ENCODE data around the gene AADACL3. TPM values are rescaled to one million over a fixed set of nuclear protein-coding genes. Genes with fewer than 3 reads are reported as not detected.
"Not testable (repeated sequence)": the region's sequence is repeated elsewhere in the genome, so short reads cannot be mapped to it uniquely, and the experiment has no call there.

AADACL3 gene
- total and polyA plus RNA-seq, 2 of the 8 experiments (the other 6 are each of a cell fraction or from before 2014, with no cell fraction given), result 0.33 to 2.3 TPM

DNA sequence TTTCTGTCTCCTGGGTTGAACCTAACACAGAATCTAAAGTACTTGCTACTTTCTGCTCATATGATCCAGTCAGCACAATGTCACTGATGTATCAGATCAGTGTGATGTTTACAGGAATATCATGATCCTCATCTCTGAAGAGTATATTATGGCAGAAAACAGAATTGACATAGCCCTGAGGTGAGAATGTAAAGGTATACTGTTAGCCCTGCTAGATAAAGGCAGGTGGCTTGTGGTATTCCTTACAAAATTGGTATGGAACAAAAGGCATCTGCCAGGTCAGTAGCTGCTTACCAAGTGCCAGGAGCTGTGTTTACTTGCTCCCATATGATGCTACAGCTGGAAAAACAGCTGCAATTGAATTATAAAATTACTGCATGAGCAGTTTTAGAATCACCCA is 41.6 kb upstream of the AADACL3 start (continued):
- TF ChIP-seq SIN3A (conservative IDR thresholded peaks at IDR 0.05 in 1 of 2, IDR thresholded peaks at IDR 0.05 in 1 of 2; ENCODE audit: low read depth in 1 of 2, low read length in 2 of 2) (no peak), EGR1 (IDR thresholded peaks at IDR 0.05; ENCODE audit: borderline replicate concordance, low read depth, low read length) (no peak)

- H4K8ac ChIP-seq (ENCODE audit: extremely low read depth, insufficient read depth, low read length); H3K23me2 ChIP-seq (ENCODE audit: low read depth, low read length); H2AFZ ChIP-seq (ENCODE audit: low read length); H4K91ac ChIP-seq (replicated peaks; ENCODE audit: insufficient read length, low read length); DNase-seq (ENCODE audit: low read depth in 1 of 2, low spot score in 2 of 2); H3K56ac ChIP-seq (replicated peaks; ENCODE audit: insufficient read length, low read depth, low read length); H3K23ac ChIP-seq (ENCODE audit: insufficient read length); H3K36me3 ChIP-seq (ENCODE audit: control insufficient read depth in 2 of 4, insufficient read depth in 4 of 4, low read length in 3 of 4); H3K4me2 ChIP-seq (ENCODE audit: insufficient read depth in 1 of 2, low read depth in 2 of 2, low read length in 2 of 2); FAIRE-seq; H3K79me1 ChIP-seq (ENCODE audit: low read depth, low read length); H2BK15ac ChIP-seq (ENCODE audit: low read length); H3K27me3 ChIP-seq (replicated peaks in 1 of 4; ENCODE audit: control insufficient read depth in 3 of 4, extremely low read depth in 1 of 4, insufficient read depth in 3 of 4, low read length in 3 of 4); H2BK20ac ChIP-seq (ENCODE audit: low read length); H3K9me3 ChIP-seq (ENCODE audit: insufficient read depth in 2 of 2, low read depth in 1 of 2, low read length in 1 of 2); H2BK5ac ChIP-seq (ENCODE audit: low read depth, low read length); H2BK12ac ChIP-seq (ENCODE audit: low read depth, low read length); H3K14ac ChIP-seq (ENCODE audit: insufficient read length); POLR2A ChIA-PET (ENCODE audit: partially characterized antibody); H3K4me1 ChIP-seq (replicated peaks in 1 of 4; ENCODE audit: control insufficient read depth in 3 of 4, insufficient read depth in 4 of 4, low read length in 3 of 4); H3K79me2 ChIP-seq (ENCODE audit: control insufficient read depth in 1 of 2, insufficient read depth in 2 of 2, low read length in 2 of 2); H3K18ac ChIP-seq (ENCODE audit: extremely low read depth, low read length); H3K9ac ChIP-seq (replicated peaks in 1 of 4; ENCODE audit: extremely low read depth in 1 of 4, low read depth in 3 of 4, low read length in 3 of 4); H3K4ac ChIP-seq (replicated peaks; ENCODE audit: insufficient read length, low read depth, low read length); H2AK5ac ChIP-seq (ENCODE audit: low read depth, low read length); H4K5ac ChIP-seq (ENCODE audit: insufficient read length, low read depth, low read length); H3K4me3 ChIP-seq (ENCODE audit: extremely low read depth in 1 of 4, insufficient read depth in 2 of 4, low read depth in 3 of 4, low read length in 4 of 4); H4K20me1 ChIP-seq (replicated peaks in 1 of 2; ENCODE audit: control insufficient read depth in 1 of 2, insufficient read depth in 2 of 2, low read length in 2 of 2); H3K27ac ChIP-seq (ENCODE audit: low read depth, low read length); H2BK120ac ChIP-seq (replicated peaks; ENCODE audit: low read depth, low read length): not testable (repeated sequence)
- CTCF ChIA-PET (ENCODE audit: partially characterized antibody), result interaction anchor here (1.2 kb wide), 1 partner anchor 17 kb away, joined by 3 read pairs; no protein-coding TSS in a partner anchor
- WGBS, 2 experiments (ENCODE audit: extremely low coverage in 1 of 2, insufficient coverage in 1 of 2, insufficient read length in 1 of 2, insufficient replicate concordance in 2 of 2, low coverage in 1 of 2, low lambda C conversion rate in 2 of 2, missing lambda C conversion rate in 1 of 2), result 91% methylated on average over 4 of the region's 4 CpGs; no CpG with 5 or more reads in 1 of the 2 experiments
Observed at GRCh38 chr1:12676122-12676521, 39.8 kb upstream of the AADACL3 start.
